GM11168 (cell line): ENCODE data around the gene CLEC16A.

ENCODE experiments used
- in situ Hi-C: fragments of 300-500 bp; cut with MboI; formaldehyde crosslinking; loops from one replicate; pipeline ENCODE4 v1.12.0; 2022; ENCODE audit warnings: low sequenced_read_pairs; ENCODE audit not compliant: unreplicated experiment

CLEC16A gene

GRCh38 chr16:11143372-11144035 lies 199.1 kb downstream of the CLEC16A start:
- in situ Hi-C loops: no loop called here

GRCh38 chr16:11144122-11144521 lies 199.8 kb downstream of the CLEC16A start:
- in situ Hi-C loops: no loop called here

- in situ Hi-C loops: no loop called here
These were observed 200.9 kb downstream of the CLEC16A start for GRCh38 chr16:11145173-11145818.

- in situ Hi-C loops: no loop called here
These were observed 201.5 kb downstream of the CLEC16A start for GRCh38 chr16:11145819-11146211.

- in situ Hi-C loops: no loop called here
These were observed 202.8 kb downstream of the CLEC16A start for GRCh38 chr16:11147033-11147753.

- in situ Hi-C loops: no loop called here
These were observed 203.5 kb downstream of the CLEC16A start for GRCh38 chr16:11147754-11148444.

GRCh38 chr16:11149011-11149616 lies 204.8 kb downstream of the CLEC16A start:
- in situ Hi-C loops: no loop called here

- in situ Hi-C loops: no loop called here
These were observed 205.8 kb downstream of the CLEC16A start for GRCh38 chr16:11150190-11150589.

GRCh38 chr16:11151156-11151884 lies 207.0 kb downstream of the CLEC16A start:
- in situ Hi-C loops: no loop called here

- in situ Hi-C loops: no loop called here
These were observed 207.7 kb downstream of the CLEC16A start for GRCh38 chr16:11151885-11152629.

GRCh38 chr16:11152677-11153331 lies 208.4 kb downstream of the CLEC16A start:
- in situ Hi-C loops: no loop called here

GRCh38 chr16:11155284-11155806 lies 211.0 kb downstream of the CLEC16A start:
- in situ Hi-C loops: no loop called here

- in situ Hi-C loops: no loop called here
These were observed 212.0 kb downstream of the CLEC16A start for GRCh38 chr16:11156401-11156800.

GRCh38 chr16:11157143-11157542 lies 212.8 kb downstream of the CLEC16A start:
- in situ Hi-C loops: no loop called here

- in situ Hi-C loops: no loop called here
These were observed 213.7 kb downstream of the CLEC16A start for GRCh38 chr16:11158018-11158417.

- in situ Hi-C loops: no loop called here
These were observed 214.9 kb downstream of the CLEC16A start for GRCh38 chr16:11159282-11159681.

GRCh38 chr16:11160676-11161115 lies 216.3 kb downstream of the CLEC16A start:
- in situ Hi-C loops: no loop called here

- in situ Hi-C loops: no loop called here
These were observed 217.1 kb downstream of the CLEC16A start for GRCh38 chr16:11161439-11161838.
